Naive thymus-derived CD4-positive, alpha-beta T cell (primary cell): Measurements from ENCODE around the gene SLC25A13. TPM values are rescaled to one million over a fixed set of nuclear protein-coding genes. Genes with fewer than 3 reads are reported as not detected.

Experiments
- ATAC-seq: fragments of 150-1000 bp; cut with Tn5 transposase; 2 replicates; pipeline ENCODE4 v1.10.0; 2021; ENCODE audit warnings: mild to moderate bottlenecking, moderate library complexity
- CTCF ChIA-PET: fragments of 350-600 bp; sonication (Branson Sonifier 250); formaldehyde crosslinking; loops from one replicate; lab custom pipeline; 2021; ENCODE audit warnings: antibody characterized with exemption; lab: Charles Lee
- POLR2A ChIA-PET: fragments of 350-600 bp; sonication (Branson Sonifier 250); formaldehyde crosslinking; loops from one replicate; lab custom pipeline; 2021; ENCODE audit warnings: antibody characterized with exemption, inconsistent platforms; lab: Charles Lee
- DNase-seq, 9 donors: peaks; one replicate each; pipeline versions ENCODE4 v3.0.0 to v3.0.0-alpha.2; 2020 to 2022; ENCODE audit warnings: mixed read lengths in 1 of 9
- H3K27ac ChIP-seq: one replicate; pipeline ENCODE4 v1.7.0; 2013; ENCODE audit warnings: mild to moderate bottlenecking, low read depth, low read length, moderate library complexity
- H3K27me3 ChIP-seq, 2 donors: one replicate each; pipeline ENCODE4 v1.7.0; 2013; ENCODE audit warnings: low read length in 2 of 2, mild to moderate bottlenecking in 2 of 2, moderate library complexity in 2 of 2; ENCODE audit not compliant: control insufficient read depth in 2 of 2, insufficient read depth in 2 of 2
- H3K36me3 ChIP-seq, 3 experiments: 1 replicate in 2 of 3; 2 replicates in 1 of 3; pipeline ENCODE4 v1.7.0; 2013; ENCODE audit warnings: low read length in 3 of 3, mild to moderate bottlenecking in 3 of 3, moderate library complexity in 1 of 3; ENCODE audit not compliant: insufficient read depth in 3 of 3, control insufficient read depth in 2 of 3
- H3K4me1 ChIP-seq, 2 donors: one replicate each; pipeline ENCODE4 v1.7.0; 2013; ENCODE audit warnings: low read length in 2 of 2, mild to moderate bottlenecking in 2 of 2, moderate library complexity in 1 of 2; ENCODE audit not compliant: control insufficient read depth in 2 of 2, insufficient read depth in 2 of 2
- H3K4me3 ChIP-seq: 2 replicates; pipeline ENCODE4 v1.7.0; 2013; ENCODE audit warnings: mild to moderate bottlenecking, low read length
- H3K9me3 ChIP-seq, 3 experiments: 1 replicate in 2 of 3; 2 replicates in 1 of 3; pipeline ENCODE4 v1.7.0; 2013; ENCODE audit warnings: low read length in 3 of 3; ENCODE audit not compliant: control insufficient read depth in 2 of 3
- H3K27ac Mint-ChIP-seq, 9 donors: one replicate each; pipeline ENCODE4 v1.8.0; 2020 to 2022; ENCODE audit warnings: mixed read lengths in 9 of 9, mild to moderate bottlenecking in 8 of 9, moderate library complexity in 5 of 9, inconsistent platforms in 2 of 9
- H3K27me3 Mint-ChIP-seq, 5 donors: one replicate each; pipeline ENCODE4 v1.8.0; 2021 to 2022; ENCODE audit warnings: mixed read lengths in 5 of 5, mild to moderate bottlenecking in 1 of 5
- H3K36me3 Mint-ChIP-seq, 5 donors: one replicate each; pipeline ENCODE4 v1.8.0; 2020 to 2022; ENCODE audit warnings: mixed read lengths in 5 of 5, mild to moderate bottlenecking in 3 of 5, inconsistent platforms in 1 of 5
- H3K4me1 Mint-ChIP-seq, 7 donors: one replicate each; pipeline ENCODE4 v1.8.0; 2020 to 2022; ENCODE audit warnings: mixed read lengths in 7 of 7, mild to moderate bottlenecking in 3 of 7, inconsistent platforms in 1 of 7
- H3K4me3 Mint-ChIP-seq, 10 donors: one replicate each; pipeline ENCODE4 v1.8.0; 2020 to 2022; ENCODE audit warnings: mild to moderate bottlenecking in 10 of 10, mixed read lengths in 10 of 10, moderate library complexity in 6 of 10, inconsistent platforms in 2 of 10
- H3K9me3 Mint-ChIP-seq, 11 donors: one replicate each; pipeline ENCODE4 v1.8.0; 2020 to 2022; ENCODE audit warnings: mixed read lengths in 11 of 11, mild to moderate bottlenecking in 4 of 11, inconsistent platforms in 1 of 11, moderate library complexity in 1 of 11
- intact Hi-C, 2 donors: fragments of 100-400 bp; cut with micrococcal nuclease; formaldehyde crosslinking; loops; one replicate each; pipeline ENCODE4 v1.15.1; 2023
- polyA plus RNA-seq, 2 donors: library from polyadenylated mRNA; unstranded; fragments of 300-500 nt; fragmentation: Illumina TruSeq; gene quantifications; one replicate each; pipeline ENCODE4 v1.2.3, GENCODE V29; 2021
- total RNA-seq, 6 experiments: library from RNA in 5 of 6; stranded (reverse) in 5 of 6; gene quantifications; 1 replicate in 5 of 6; 2 replicates in 1 of 6; pipeline ENCODE4 v1.2.3 and lab custom pipeline; 2021 to 2026

SLC25A13 gene
- total and polyA plus RNA-seq, 7 experiments from 2014 or later, result 5.7 to 22.5 (median 9.1) TPM

DNA sequence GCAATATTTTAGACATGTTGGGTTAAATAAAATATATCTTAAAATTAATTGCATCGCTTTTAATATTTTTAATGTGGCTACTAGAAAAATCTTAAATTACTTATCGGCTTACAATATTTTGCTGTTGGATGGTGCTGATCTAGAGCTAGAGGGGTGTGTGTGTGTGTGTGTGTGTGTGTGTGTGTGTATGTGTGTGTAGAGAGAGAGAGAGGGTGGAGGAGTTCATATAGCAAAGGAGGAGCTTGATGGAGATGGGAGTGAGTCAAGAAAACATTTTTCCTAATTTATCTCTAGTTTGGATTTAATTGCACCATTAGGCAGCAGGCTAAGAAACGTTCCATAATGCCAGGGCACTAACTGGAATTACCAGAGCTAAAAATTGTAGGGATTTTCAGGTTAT lies 10.4 kb upstream of the SLC25A13 start:
- no peaks in the 10 kb centered on the region for H3K36me3 ChIP-seq
- H3K27me3 Mint-ChIP-seq, result peaks cover 0 to 12% (median 8%) of the 10 kb centered on the region in 5 donors
- H3K9me3 ChIP-seq, result no peaks in the 10 kb centered on the region
- H3K36me3 Mint-ChIP-seq, result no peaks in the 10 kb centered on the region
- ChIA-PET POLR2A (no interaction called here), CTCF (no interaction called here)
- peaks cover 0 to 2% (median 0%) of the 10 kb centered on the region in 7 donors for H3K4me1 Mint-ChIP-seq
- no peak overlapping the region for H3K4me3 Mint-ChIP-seq
- no peaks in the 10 kb centered on the region for H3K4me1 ChIP-seq
- peak overlapping the region in 1 of 9 donors; percentile 23 for H3K27ac Mint-ChIP-seq
- H3K27me3 ChIP-seq, result no peaks in the 10 kb centered on the region
- intact Hi-C loops, result no loop called here
- peaks cover 0 to 9% (median 0%) of the 10 kb centered on the region in 11 donors for H3K9me3 Mint-ChIP-seq
- no peak overlapping the region for H3K27ac ChIP-seq
- H3K4me3 ChIP-seq, result no peak overlapping the region
- ATAC-seq (no peak), DNase-seq (no peak)

DNA sequence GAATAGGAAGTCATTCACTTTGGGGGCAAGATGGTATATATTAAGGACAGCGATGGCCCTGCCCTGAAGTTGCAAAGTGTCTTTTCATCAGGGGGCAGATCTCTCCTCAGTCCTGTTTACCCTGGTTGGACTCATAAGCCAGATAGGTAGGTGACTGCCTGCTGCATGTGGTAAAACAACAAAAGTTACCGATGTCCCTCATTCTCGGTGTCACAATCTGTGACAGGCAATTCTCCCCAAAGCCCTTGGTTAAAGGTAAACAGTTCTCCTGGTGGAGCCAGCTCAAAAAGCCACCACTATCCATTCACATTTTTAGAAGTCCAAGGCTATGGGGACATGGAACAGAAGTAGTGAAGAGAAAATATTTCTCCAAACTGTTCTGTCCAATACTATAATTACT lies 9.9 kb upstream of the SLC25A13 start:
- Histone ChIP-seq H3K36me3 (no peaks in the 10 kb centered on the region), H3K4me3 (no peak overlapping the region), H3K27me3 (no peaks in the 10 kb centered on the region), H3K9me3 (no peaks in the 10 kb centered on the region), H3K27ac (no peak overlapping the region), H3K4me1 (no peaks in the 10 kb centered on the region)
- ATAC-seq (no peak), DNase-seq (no peak)
- Mint-ChIP-seq H3K4me3 (no peak overlapping the region), H3K36me3 (no peaks in the 10 kb centered on the region), H3K27me3 (peaks cover 0 to 12% (median 8%) of the 10 kb centered on the region in 5 donors), H3K9me3 (peaks cover 0 to 9% (median 0%) of the 10 kb centered on the region in 11 donors), H3K27ac (no peak overlapping the region), H3K4me1 (peaks cover 0 to 2% (median 0%) of the 10 kb centered on the region in 7 donors)
- intact Hi-C loops, result no loop called here
- ChIA-PET POLR2A (no interaction called here), CTCF (no interaction called here)

DNA sequence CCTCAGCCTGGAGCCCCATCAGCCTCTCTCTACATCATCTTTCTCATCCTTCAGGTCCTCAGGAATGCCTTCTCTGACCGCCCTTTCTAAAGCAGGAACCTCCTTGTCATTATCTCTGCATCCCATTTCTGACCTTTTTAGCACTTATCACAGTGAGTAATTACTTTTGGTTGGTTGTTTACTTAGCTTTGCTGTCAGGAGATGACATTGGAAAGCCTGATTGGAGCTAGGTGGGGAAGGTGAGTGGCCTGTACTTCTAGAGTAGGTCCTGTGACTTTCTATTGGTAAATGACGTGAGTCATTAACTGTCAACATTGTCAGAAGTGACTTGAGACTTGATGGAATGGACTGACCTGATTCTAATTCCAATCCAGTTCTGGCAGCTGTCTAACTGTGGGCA lies 9.3 kb upstream of the SLC25A13 start:
- ChIA-PET CTCF (no interaction called here), POLR2A (no interaction called here)
- Histone ChIP-seq H3K27ac (no peak overlapping the region), H3K4me3 (no peak overlapping the region), H3K27me3 (no peaks in the 10 kb centered on the region), H3K4me1 (no peaks in the 10 kb centered on the region), H3K9me3 (no peaks in the 10 kb centered on the region), H3K36me3 (no peaks in the 10 kb centered on the region)
- H3K4me3 Mint-ChIP-seq, result no peak overlapping the region
- H3K27me3 Mint-ChIP-seq, result peaks cover 0 to 12% (median 4%) of the 10 kb centered on the region in 5 donors
- no peaks in the 10 kb centered on the region for H3K36me3 Mint-ChIP-seq
- H3K9me3 Mint-ChIP-seq, result peaks cover 0 to 9% (median 0%) of the 10 kb centered on the region in 11 donors
- intact Hi-C loops, result no loop called here
- ATAC-seq (no peak), DNase-seq (no peak)
- H3K27ac Mint-ChIP-seq, result no peak overlapping the region
- peaks cover 0 to 2% (median 0%) of the 10 kb centered on the region in 7 donors for H3K4me1 Mint-ChIP-seq

DNA sequence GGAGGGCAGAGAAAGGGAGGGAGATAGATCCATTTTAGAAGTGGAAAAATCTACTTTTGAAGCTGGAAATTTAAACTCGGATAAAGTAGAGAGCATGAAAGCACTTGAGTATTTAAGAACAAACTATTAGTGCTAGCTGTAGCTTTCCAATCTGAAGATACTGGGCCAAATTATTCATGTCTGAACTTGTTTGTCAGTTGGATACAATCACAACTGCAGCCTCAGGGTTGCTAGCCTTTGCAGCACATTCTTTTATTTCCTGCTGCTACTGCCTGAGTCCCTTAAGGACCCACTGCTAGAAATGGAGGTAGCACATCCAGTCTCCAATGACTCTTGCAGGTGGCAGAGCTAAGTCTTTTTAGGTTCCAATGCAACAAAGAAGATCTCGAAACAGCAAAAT lies 8.3 kb upstream of the SLC25A13 start:
- CTCF ChIA-PET, result no interaction called here
- H3K27ac Mint-ChIP-seq, result no peak overlapping the region
- no peaks in the 10 kb centered on the region for H3K36me3 Mint-ChIP-seq

DNA sequence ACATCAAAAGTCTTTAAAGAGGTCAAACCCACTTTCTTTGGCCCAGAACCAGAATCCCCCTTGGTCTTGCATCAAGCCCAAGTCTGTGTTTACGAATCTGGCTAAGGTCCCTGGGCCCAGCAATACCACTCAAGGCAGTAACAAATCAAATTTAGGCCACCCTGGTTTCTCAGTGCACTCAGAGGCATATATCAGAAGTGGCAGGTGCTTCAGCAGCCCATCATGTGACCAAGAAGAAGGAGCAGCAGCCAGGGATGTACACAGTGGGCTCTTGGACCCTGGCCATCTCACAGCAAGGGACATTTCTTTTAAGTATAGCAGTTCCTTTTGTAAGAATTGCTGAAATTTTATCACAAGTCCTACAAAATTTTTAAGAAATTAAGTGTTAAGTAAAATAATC lies 7.3 kb upstream of the SLC25A13 start:
- ChIA-PET POLR2A (no interaction called here), CTCF (no interaction called here)
- no peaks in the 10 kb centered on the region for H3K36me3 ChIP-seq
- Mint-ChIP-seq H3K36me3 (no peaks in the 10 kb centered on the region), H3K27me3 (peaks cover 0 to 8% (median 4%) of the 10 kb centered on the region in 5 donors), H3K27ac (no peak overlapping the region), H3K9me3 (peaks cover 0 to 9% (median 0%) of the 10 kb centered on the region in 11 donors), H3K4me3 (no peak overlapping the region), H3K4me1 (peaks cover 0 to 2% (median 0%) of the 10 kb centered on the region in 7 donors)
- DNase-seq (no peak), ATAC-seq (no peak)
- H3K4me3 ChIP-seq, result no peak overlapping the region
- no peak overlapping the region for H3K27ac ChIP-seq
- intact Hi-C loops, result loop anchor here in 1 of 2 donors (10.0 kb wide), 1 partner anchor 146 kb away; no protein-coding TSS in a partner anchor
- no peaks in the 10 kb centered on the region for H3K9me3 ChIP-seq
- H3K4me1 ChIP-seq, result no peaks in the 10 kb centered on the region
- H3K27me3 ChIP-seq, result no peaks in the 10 kb centered on the region

More for the DNA sequence above, 8.3 kb upstream of the SLC25A13 start:
- no peak overlapping the region for H3K27ac ChIP-seq
- intact Hi-C loops, result no loop called here
- H3K9me3 ChIP-seq, result no peaks in the 10 kb centered on the region
- peaks cover 0 to 12% (median 4%) of the 10 kb centered on the region in 5 donors for H3K27me3 Mint-ChIP-seq
- POLR2A ChIA-PET, result no interaction called here
- no peaks in the 10 kb centered on the region for H3K36me3 ChIP-seq
- no peaks in the 10 kb centered on the region for H3K4me1 ChIP-seq
- ATAC-seq (no peak), DNase-seq (no peak)
- peaks cover 0 to 2% (median 0%) of the 10 kb centered on the region in 7 donors for H3K4me1 Mint-ChIP-seq
- no peak overlapping the region for H3K4me3 Mint-ChIP-seq
- no peaks in the 10 kb centered on the region for H3K27me3 ChIP-seq
- peaks cover 0 to 9% (median 0%) of the 10 kb centered on the region in 11 donors for H3K9me3 Mint-ChIP-seq
- no peak overlapping the region for H3K4me3 ChIP-seq

DNA sequence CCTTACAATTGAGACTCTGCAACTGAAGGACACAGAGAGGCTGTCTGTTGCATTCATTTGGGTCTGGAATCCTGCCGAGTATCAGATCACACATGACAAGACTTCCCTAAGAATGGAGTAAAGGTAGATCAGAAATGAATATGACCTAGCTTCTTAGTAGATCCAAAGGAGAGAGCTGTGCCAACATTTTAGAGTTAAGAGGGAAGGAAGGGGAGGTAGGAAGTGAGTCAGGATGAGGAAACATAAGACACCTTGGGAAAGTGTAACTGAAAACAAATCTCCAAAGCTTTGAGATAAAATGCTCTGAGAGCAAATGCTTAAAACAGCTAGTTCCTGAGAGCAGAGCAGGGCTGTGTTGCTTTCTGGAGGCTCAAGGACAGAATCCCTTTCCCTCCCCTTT lies 6.1 kb upstream of the SLC25A13 start:
- peaks cover 0 to 5% (median 0%) of the 10 kb centered on the region in 5 donors for H3K27me3 Mint-ChIP-seq
- peaks cover 0 to 2% (median 0%) of the 10 kb centered on the region in 7 donors for H3K4me1 Mint-ChIP-seq
- H3K36me3 Mint-ChIP-seq, result no peaks in the 10 kb centered on the region
- ATAC-seq, result no peak
- Histone ChIP-seq H3K9me3 (no peaks in the 10 kb centered on the region), H3K4me3 (no peak overlapping the region), H3K36me3 (no peaks in the 10 kb centered on the region), H3K4me1 (no peaks in the 10 kb centered on the region), H3K27me3 (no peaks in the 10 kb centered on the region), H3K27ac (no peak overlapping the region)
- H3K27ac Mint-ChIP-seq, result no peak overlapping the region
- no peaks in the 10 kb centered on the region for H3K9me3 Mint-ChIP-seq
- intact Hi-C loops, result loop anchor here in 1 of 2 donors (10.0 kb wide), 1 partner anchor 147 kb away; no protein-coding TSS in a partner anchor
- ChIA-PET POLR2A (no interaction called here), CTCF (no interaction called here)
- no peak overlapping the region for H3K4me3 Mint-ChIP-seq
- no peak for DNase-seq

DNA sequence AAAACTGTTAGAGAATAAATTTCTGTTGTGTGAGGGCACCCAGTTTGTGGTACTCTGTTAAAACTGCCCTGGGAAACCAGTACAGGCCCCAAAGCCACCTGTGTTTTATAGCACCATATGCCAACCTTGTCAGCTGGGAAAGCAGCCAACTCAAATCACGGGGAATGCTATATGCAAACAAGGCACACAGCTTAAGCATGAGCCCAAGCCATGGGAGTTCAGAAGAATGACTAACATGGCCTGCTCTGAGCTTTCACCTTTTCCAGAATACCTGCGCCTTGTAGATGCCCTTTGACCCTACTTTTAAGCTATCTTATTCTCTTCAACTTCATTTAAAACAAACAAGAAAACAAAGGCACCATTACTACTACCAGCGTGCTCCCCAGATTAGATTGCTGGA lies 5.5 kb upstream of the SLC25A13 start:
- Histone ChIP-seq H3K36me3 (no peaks in the 10 kb centered on the region), H3K4me3 (no peak overlapping the region), H3K27me3 (no peaks in the 10 kb centered on the region), H3K4me1 (peaks cover 0 to 1% of the 10 kb centered on the region in 2 donors), H3K27ac (no peak overlapping the region), H3K9me3 (no peaks in the 10 kb centered on the region)
- no peak overlapping the region for H3K27ac Mint-ChIP-seq
- intact Hi-C loops, result loop anchor here in 1 of 2 donors (10.0 kb wide), 1 partner anchor 147 kb away; no protein-coding TSS in a partner anchor
- H3K4me3 Mint-ChIP-seq, result no peak overlapping the region
- ATAC-seq, result no peak
- POLR2A ChIA-PET, result no interaction called here
- H3K27me3 Mint-ChIP-seq, result peaks cover 0 to 5% (median 0%) of the 10 kb centered on the region in 5 donors
- CTCF ChIA-PET, result no interaction called here
- H3K9me3 Mint-ChIP-seq, result no peaks in the 10 kb centered on the region
- no peak for DNase-seq
- H3K36me3 Mint-ChIP-seq, result no peaks in the 10 kb centered on the region
- peaks cover 0 to 4% (median under 1%) of the 10 kb centered on the region in 7 donors for H3K4me1 Mint-ChIP-seq
